ENCODE results near the gene ZC3H12A.

ZC3H12A gene

DNA sequence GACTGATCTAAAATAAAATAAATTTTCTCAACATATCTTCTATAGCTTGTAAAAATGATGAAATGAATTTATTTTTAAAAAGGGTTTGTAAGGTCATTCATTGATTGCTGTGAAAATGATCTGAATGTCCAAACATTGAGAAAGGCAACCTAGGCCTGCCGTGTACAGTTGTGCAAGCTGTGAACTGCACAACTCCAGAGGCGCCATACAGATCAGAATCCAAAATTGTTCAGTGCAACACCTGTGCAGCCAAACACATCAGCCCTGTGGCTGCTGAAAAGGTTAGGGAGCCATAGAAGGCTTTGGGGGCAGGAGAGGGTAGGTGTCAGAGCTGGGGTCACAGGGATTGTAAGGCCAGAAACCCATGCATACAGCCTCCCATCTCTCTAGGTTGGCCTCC is 9.9 kb upstream of the ZC3H12A start (continued):
- TF ChIP-seq, protein P1, sequence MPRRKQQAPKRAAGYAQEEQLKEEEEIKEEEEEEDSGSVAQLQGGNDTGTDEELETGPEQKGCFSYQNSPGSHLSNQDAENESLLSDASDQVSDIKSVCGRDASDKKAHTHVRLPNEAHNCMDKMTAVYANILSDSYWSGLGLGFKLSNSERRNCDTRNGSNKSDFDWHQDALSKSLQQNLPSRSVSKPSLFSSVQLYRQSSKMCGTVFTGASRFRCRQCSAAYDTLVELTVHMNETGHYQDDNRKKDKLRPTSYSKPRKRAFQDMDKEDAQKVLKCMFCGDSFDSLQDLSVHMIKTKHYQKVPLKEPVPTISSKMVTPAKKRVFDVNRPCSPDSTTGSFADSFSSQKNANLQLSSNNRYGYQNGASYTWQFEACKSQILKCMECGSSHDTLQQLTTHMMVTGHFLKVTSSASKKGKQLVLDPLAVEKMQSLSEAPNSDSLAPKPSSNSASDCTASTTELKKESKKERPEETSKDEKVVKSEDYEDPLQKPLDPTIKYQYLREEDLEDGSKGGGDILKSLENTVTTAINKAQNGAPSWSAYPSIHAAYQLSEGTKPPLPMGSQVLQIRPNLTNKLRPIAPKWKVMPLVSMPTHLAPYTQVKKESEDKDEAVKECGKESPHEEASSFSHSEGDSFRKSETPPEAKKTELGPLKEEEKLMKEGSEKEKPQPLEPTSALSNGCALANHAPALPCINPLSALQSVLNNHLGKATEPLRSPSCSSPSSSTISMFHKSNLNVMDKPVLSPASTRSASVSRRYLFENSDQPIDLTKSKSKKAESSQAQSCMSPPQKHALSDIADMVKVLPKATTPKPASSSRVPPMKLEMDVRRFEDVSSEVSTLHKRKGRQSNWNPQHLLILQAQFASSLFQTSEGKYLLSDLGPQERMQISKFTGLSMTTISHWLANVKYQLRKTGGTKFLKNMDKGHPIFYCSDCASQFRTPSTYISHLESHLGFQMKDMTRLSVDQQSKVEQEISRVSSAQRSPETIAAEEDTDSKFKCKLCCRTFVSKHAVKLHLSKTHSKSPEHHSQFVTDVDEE (CRISPR knock-in tag; IDR thresholded peaks at IDR 0.05), result no peak
- TF ChIP-seq ZNF70 (CRISPR knock-in tag; IDR thresholded peaks at IDR 0.05) (no peak), ESRRG (CRISPR knock-in tag; IDR thresholded peaks at IDR 0.05) (no peak), ZFP30 (CRISPR knock-in tag; IDR thresholded peaks at IDR 0.05) (no peak), SNAI2 (CRISPR knock-in tag; IDR thresholded peaks at IDR 0.05) (no peak), PPARA (CRISPR knock-in tag; IDR thresholded peaks at IDR 0.05; ENCODE audit: borderline replicate concordance) (no peak), CSDC2 (CRISPR knock-in tag; IDR thresholded peaks at IDR 0.05) (no peak), TOX (CRISPR knock-in tag; IDR thresholded peaks at IDR 0.05; ENCODE audit: borderline replicate concordance) (no peak), RARB (CRISPR knock-in tag; IDR thresholded peaks at IDR 0.05) (no peak), TCF4 (CRISPR knock-in tag; IDR thresholded peaks at IDR 0.05; ENCODE audit: borderline replicate concordance) (no peak)

DNA sequence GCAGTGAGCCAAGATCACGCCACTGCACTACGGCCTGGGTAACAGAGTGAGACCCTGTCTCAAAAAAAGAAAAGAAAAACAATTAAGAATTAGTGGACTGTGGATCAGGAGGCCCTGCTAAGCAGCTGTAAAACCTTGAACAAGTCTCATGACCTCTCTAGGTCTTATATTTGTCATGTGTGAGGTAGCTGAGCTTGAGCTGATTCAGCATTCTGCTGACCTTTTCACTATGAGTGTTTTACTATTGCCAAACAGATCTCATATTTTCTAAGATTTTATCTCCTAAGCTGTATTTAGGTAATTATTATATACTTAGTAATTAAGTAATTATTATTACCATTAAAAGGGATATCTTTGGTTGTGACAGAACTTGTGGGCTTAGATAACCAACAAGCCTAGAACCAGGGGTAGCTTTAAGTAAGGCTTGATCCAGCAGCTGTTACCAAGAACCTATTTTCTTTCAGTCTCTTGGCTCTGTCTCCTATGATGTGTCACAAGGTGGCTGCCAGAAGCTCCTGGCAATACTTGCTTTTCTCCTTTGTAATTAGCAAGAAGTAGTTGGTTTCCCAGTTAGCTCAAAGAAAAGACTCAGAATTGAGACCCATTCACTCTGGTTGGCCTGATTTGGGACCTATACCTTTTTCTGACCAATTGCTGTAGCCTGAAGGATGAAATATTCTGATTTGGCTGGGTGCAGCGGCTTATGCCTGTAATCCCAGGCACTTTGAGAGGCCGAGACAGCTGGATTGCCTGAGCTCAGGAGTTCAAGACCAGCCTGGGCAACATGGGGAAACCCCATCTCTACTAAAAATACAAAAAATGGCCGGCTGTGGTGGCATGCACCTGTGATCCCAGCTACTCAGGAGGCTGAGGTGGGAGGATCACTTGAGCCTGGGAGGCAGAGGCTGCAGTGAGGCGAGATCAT is 8.5 kb upstream of the ZC3H12A start:
- TF ChIP-seq PPARA (CRISPR knock-in tag; IDR thresholded peaks at IDR 0.05; ENCODE audit: borderline replicate concordance), result no peak
- no peak for TF ChIP-seq BACH2 (CRISPR knock-in tag; IDR thresholded peaks at IDR 0.05; ENCODE audit: borderline replicate concordance)
- no peak for TF ChIP-seq ZNF565 (CRISPR knock-in tag; conservative IDR thresholded peaks at IDR 0.05; ENCODE audit: low read depth)
- TF ChIP-seq RARB (CRISPR knock-in tag; IDR thresholded peaks at IDR 0.05), result no peak
- TF ChIP-seq OSR1 (CRISPR knock-in tag; IDR thresholded peaks at IDR 0.05), result no peak
- ATAC-seq, result no peak; the same call in 2 of the 3 replicates

DNA sequence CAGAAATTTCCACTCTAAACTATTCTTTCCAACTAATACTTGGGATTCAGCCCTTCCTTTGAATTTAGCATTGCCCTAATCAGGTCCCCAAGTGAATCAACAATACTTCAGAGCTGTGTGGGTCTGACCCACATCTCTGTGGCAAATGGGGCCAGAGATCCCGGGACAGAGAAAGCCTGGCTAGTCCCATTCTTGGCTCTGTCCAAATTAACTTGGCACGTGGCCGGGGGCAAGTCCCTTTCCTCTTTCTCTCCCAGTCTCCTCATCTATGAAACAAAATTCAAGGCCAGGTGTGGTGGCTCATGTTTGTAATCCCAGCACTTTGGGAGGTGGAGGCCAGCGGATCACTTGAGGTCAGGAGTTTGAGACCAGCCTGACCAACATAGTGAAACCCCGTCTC is 6.3 kb upstream of the ZC3H12A start:
- no peak for ATAC-seq
- TF ChIP-seq TCF4 (CRISPR knock-in tag; IDR thresholded peaks at IDR 0.05; ENCODE audit: borderline replicate concordance), result no peak
- TF ChIP-seq, protein P1 (CRISPR knock-in tag; IDR thresholded peaks at IDR 0.05), result no peak
- no peak for TF ChIP-seq ESRRG (CRISPR knock-in tag; IDR thresholded peaks at IDR 0.05)

DNA sequence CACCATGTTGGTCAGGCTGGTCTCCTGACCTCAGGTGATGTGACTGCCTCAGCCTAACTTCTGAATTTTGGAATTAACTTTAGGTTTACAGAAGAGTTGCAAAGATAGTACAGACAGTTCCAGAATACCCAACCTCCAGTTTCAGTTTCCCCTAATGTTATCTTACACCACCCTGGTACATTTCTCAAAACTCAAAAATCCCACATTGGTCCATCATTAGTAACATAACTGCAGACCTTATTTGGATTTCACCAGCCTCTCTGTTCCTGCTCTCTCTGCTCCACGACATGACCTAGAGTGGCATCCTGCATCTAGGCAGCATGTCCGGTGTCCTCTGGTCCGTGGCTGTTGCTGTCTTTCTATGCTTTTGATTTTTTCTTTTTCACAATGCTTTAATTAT is 5.0 kb upstream of the ZC3H12A start:
- TF ChIP-seq ZFP30 (CRISPR knock-in tag; IDR thresholded peaks at IDR 0.05), result no peak
- no peak for TF ChIP-seq TCF4 (CRISPR knock-in tag; IDR thresholded peaks at IDR 0.05; ENCODE audit: borderline replicate concordance)
- TF ChIP-seq, protein P2, sequence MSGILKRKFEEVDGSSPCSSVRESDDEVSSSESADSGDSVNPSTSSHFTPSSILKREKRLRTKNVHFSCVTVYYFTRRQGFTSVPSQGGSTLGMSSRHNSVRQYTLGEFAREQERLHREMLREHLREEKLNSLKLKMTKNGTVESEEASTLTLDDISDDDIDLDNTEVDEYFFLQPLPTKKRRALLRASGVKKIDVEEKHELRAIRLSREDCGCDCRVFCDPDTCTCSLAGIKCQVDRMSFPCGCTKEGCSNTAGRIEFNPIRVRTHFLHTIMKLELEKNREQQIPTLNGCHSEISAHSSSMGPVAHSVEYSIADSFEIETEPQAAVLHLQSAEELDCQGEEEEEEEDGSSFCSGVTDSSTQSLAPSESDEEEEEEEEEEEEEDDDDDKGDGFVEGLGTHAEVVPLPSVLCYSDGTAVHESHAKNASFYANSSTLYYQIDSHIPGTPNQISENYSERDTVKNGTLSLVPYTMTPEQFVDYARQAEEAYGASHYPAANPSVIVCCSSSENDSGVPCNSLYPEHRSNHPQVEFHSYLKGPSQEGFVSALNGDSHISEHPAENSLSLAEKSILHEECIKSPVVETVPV (CRISPR knock-in tag; IDR thresholded peaks at IDR 0.05), result no peak
- TF ChIP-seq RARB (CRISPR knock-in tag; IDR thresholded peaks at IDR 0.05), result no peak
- no peak for TF ChIP-seq ZNF565 (CRISPR knock-in tag; conservative IDR thresholded peaks at IDR 0.05; ENCODE audit: low read depth)
- TF ChIP-seq, protein P3, sequence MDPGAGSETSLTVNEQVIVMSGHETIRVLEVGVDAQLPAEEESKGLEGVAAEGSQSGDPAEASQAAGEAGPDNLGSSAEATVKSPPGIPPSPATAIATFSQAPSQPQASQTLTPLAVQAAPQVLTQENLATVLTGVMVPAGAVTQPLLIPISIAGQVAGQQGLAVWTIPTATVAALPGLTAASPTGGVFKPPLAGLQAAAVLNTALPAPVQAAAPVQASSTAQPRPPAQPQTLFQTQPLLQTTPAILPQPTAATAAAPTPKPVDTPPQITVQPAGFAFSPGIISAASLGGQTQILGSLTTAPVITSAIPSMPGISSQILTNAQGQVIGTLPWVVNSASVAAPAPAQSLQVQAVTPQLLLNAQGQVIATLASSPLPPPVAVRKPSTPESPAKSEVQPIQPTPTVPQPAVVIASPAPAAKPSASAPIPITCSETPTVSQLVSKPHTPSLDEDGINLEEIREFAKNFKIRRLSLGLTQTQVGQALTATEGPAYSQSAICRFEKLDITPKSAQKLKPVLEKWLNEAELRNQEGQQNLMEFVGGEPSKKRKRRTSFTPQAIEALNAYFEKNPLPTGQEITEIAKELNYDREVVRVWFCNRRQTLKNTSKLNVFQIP (CRISPR knock-in tag; IDR thresholded peaks at IDR 0.05; ENCODE audit: borderline replicate concordance, low read depth), result no peak
- TF ChIP-seq OSR1 (CRISPR knock-in tag; IDR thresholded peaks at IDR 0.05), result no peak
- TF ChIP-seq, protein P4, sequence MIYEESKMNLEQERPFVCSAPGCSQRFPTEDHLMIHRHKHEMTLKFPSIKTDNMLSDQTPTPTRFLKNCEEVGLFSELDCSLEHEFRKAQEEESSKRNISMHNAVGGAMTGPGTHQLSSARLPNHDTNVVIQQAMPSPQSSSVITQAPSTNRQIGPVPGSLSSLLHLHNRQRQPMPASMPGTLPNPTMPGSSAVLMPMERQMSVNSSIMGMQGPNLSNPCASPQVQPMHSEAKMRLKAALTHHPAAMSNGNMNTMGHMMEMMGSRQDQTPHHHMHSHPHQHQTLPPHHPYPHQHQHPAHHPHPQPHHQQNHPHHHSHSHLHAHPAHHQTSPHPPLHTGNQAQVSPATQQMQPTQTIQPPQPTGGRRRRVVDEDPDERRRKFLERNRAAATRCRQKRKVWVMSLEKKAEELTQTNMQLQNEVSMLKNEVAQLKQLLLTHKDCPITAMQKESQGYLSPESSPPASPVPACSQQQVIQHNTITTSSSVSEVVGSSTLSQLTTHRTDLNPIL (CRISPR knock-in tag; IDR thresholded peaks at IDR 0.05; ENCODE audit: low read depth), result no peak
- TF ChIP-seq ESRRG (CRISPR knock-in tag; IDR thresholded peaks at IDR 0.05), result no peak
- no peak for TF ChIP-seq ZC3H10 (CRISPR knock-in tag; IDR thresholded peaks at IDR 0.05)
- no peak for TF ChIP-seq CSDC2 (CRISPR knock-in tag; IDR thresholded peaks at IDR 0.05)
- TF ChIP-seq SNAI2 (CRISPR knock-in tag; IDR thresholded peaks at IDR 0.05), result no peak
- TF ChIP-seq ISL1 (CRISPR knock-in tag; IDR thresholded peaks at IDR 0.05), result no peak
- TF ChIP-seq ZFP3 (CRISPR knock-in tag; IDR thresholded peaks at IDR 0.05), result no peak
- no peak for TF ChIP-seq ZNF8 (CRISPR knock-in tag; IDR thresholded peaks at IDR 0.05)
- no peak for TF ChIP-seq PPARA (CRISPR knock-in tag; IDR thresholded peaks at IDR 0.05; ENCODE audit: borderline replicate concordance)
- TF ChIP-seq, protein P5, sequence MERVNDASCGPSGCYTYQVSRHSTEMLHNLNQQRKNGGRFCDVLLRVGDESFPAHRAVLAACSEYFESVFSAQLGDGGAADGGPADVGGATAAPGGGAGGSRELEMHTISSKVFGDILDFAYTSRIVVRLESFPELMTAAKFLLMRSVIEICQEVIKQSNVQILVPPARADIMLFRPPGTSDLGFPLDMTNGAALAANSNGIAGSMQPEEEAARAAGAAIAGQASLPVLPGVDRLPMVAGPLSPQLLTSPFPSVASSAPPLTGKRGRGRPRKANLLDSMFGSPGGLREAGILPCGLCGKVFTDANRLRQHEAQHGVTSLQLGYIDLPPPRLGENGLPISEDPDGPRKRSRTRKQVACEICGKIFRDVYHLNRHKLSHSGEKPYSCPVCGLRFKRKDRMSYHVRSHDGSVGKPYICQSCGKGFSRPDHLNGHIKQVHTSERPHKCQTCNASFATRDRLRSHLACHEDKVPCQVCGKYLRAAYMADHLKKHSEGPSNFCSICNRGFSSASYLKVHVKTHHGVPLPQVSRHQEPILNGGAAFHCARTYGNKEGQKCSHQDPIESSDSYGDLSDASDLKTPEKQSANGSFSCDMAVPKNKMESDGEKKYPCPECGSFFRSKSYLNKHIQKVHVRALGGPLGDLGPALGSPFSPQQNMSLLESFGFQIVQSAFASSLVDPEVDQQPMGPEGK (CRISPR knock-in tag; IDR thresholded peaks at IDR 0.05; ENCODE audit: borderline replicate concordance), result no peak
- no peak for TF ChIP-seq ARNTL (CRISPR knock-in tag; IDR thresholded peaks at IDR 0.05; ENCODE audit: borderline replicate concordance, low read depth)
- no peak for TF ChIP-seq ZNF70 (CRISPR knock-in tag; IDR thresholded peaks at IDR 0.05)
- no peak for TF ChIP-seq TOX (CRISPR knock-in tag; IDR thresholded peaks at IDR 0.05; ENCODE audit: borderline replicate concordance)
- no peak for ATAC-seq
